Measurements from ENCODE around the gene TMEM62. TPM values are rescaled to one million over a fixed set of nuclear protein-coding genes. Genes with fewer than 3 reads are reported as not detected.
A peak's percentile ranks its signal among the peaks of the same experiment; 100 is the strongest.

The TMEM62 gene
- total and polyA plus RNA-seq, 9 of the 15 experiments (the other 6 are each of a cell fraction or from before 2014, with no cell fraction given): 4.4 to 16.6 (median 11.1) TPM

- TF ChIP-seq ZNF75A (CRISPR knock-in tag; IDR thresholded peaks at IDR 0.05) (no peak), TCFL5 (CRISPR knock-in tag; conservative IDR thresholded peaks at IDR 0.05) (no peak), ZBTB43 (CRISPR knock-in tag; IDR thresholded peaks at IDR 0.05) (no peak), ZBTB12 (CRISPR knock-in tag; IDR thresholded peaks at IDR 0.05) (0 out of 2 replicates have a peak, but pooled peaks have one; percentile 35), DIDO1 (tag; IDR thresholded peaks at IDR 0.05; ENCODE audit: low read depth) (no peak), POLR2H (tag; IDR thresholded peaks at IDR 0.05; ENCODE audit: low read depth) (peak; percentile 76), PPARD (CRISPR knock-in tag; IDR thresholded peaks at IDR 0.05) (no peak), DNMT1 (IDR thresholded peaks at IDR 0.05) (no peak), NR2C2 (CRISPR knock-in tag; IDR thresholded peaks at IDR 0.05) (no peak), NR2C2 (tag; IDR thresholded peaks at IDR 0.05) (peak; percentile 35; the same call in 1 of the 2 replicates), HNRNPH1 (optimal IDR thresholded peaks at IDR 0.05; ENCODE audit: low read depth, low read length) (no peak), THRB (CRISPR knock-in tag; conservative IDR thresholded peaks at IDR 0.05) (no peak), MCM5 (IDR thresholded peaks at IDR 0.05; ENCODE audit: low read depth) (no peak), ZNF143 (CRISPR knock-in tag; IDR thresholded peaks at IDR 0.05) (no peak), PHF8 (IDR thresholded peaks at IDR 0.05; ENCODE audit: borderline replicate concordance, low read length) (peak; percentile 73; the same call in 1 of the 2 replicates), VEZF1 (CRISPR knock-in tag; IDR thresholded peaks at IDR 0.05) (peak; percentile 81), NKRF (IDR thresholded peaks at IDR 0.05; ENCODE audit: borderline replicate concordance) (no peak), ZKSCAN3 (CRISPR knock-in tag; IDR thresholded peaks at IDR 0.05) (no peak), TEAD1 (CRISPR knock-in tag; IDR thresholded peaks at IDR 0.05) (no peak), KDM1A (IDR thresholded peaks at IDR 0.05) (no peak), PYGO2 (tag; IDR thresholded peaks at IDR 0.05) (no peak)
Observed at GRCh38 chr15:43105778-43106485, 27.5 kb upstream of the TMEM62 start, which contains the start of gene UBR1 (continued).

Measured in K562 (cell line).